ENCODE data around the gene CNTN5. TPM values are rescaled to one million over a fixed set of nuclear protein-coding genes. Genes with fewer than 3 reads are reported as not detected.

The CNTN5 gene
- total RNA-seq, 1 experiment from 2014 or later: not detected

DNA sequence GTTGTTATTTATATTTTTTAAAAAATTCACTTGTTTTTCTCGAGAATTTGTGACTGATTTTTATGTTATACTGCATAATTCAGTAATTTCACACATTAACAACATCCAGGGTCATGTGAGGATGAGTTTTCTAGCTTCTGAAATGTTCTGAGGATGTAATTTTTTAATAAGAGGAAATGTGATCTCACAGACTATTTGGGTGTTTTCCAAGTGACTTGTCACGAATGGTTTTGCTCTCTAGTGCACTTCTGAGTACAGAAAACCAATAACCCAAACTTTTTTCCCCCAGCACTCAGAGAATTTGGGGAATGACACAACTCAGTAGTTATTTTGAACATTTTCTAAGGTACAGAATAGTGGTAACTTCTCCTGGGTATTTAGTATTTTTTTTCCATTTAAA is 845.2 kb downstream of the CNTN5 start:
- no peak overlapping the region for H3T11ph ChIP-seq (ENCODE audit: low read length)
- H3K23ac ChIP-seq (ENCODE audit: insufficient read length, low read depth, low read length): no peak overlapping the region
- peaks cover 4 to 15% of the 10 kb centered on the region in 2 experiments; a peak in 3 of 4 replicates for H3K4me1 Mint-ChIP-seq
- H3K18ac ChIP-seq (ENCODE audit: insufficient read length, low read depth, low read length): no peak overlapping the region
- no CpG with 5 or more reads among the region's 2 CpGs for WGBS (ENCODE audit: extremely low coverage, insufficient read length, low lambda C conversion rate)
- no peaks in the 10 kb centered on the region for H3K4me1 ChIP-seq (ENCODE audit: insufficient read depth, low read length)
- H2AK5ac ChIP-seq (ENCODE audit: insufficient read length, low read length): no peak overlapping the region
- H3K4me2 ChIP-seq (ENCODE audit: insufficient read depth, insufficient read length, low read length): no peak overlapping the region
- no peak overlapping the region for H3K9ac ChIP-seq (ENCODE audit: extremely low read depth, insufficient read length, low read length)
- H3K27ac Mint-ChIP-seq: no peak overlapping the region
- H3K27me3 ChIP-seq (ENCODE audit: insufficient read depth, low read length): no peaks in the 10 kb centered on the region
- no peaks in the 10 kb centered on the region for H3K79me1 ChIP-seq (ENCODE audit: insufficient read depth, low read depth, low read length, poor library complexity, severe bottlenecking)
- no peak overlapping the region for H3K56ac ChIP-seq (ENCODE audit: insufficient read length, low read depth, low read length)
- no peak for DNase-seq
- no peaks in the 10 kb centered on the region for H3K9me3 Mint-ChIP-seq
- H2BK20ac ChIP-seq (ENCODE audit: low read depth, low read length, poor library complexity, severe bottlenecking): no peak overlapping the region
- H3K23me2 ChIP-seq (ENCODE audit: insufficient read length, low read depth, low read length, poor library complexity, severe bottlenecking): no peaks in the 10 kb centered on the region
- no peaks in the 10 kb centered on the region for H3K27me3 Mint-ChIP-seq (ENCODE audit: low read depth)
- TF ChIP-seq, protein P1, sequence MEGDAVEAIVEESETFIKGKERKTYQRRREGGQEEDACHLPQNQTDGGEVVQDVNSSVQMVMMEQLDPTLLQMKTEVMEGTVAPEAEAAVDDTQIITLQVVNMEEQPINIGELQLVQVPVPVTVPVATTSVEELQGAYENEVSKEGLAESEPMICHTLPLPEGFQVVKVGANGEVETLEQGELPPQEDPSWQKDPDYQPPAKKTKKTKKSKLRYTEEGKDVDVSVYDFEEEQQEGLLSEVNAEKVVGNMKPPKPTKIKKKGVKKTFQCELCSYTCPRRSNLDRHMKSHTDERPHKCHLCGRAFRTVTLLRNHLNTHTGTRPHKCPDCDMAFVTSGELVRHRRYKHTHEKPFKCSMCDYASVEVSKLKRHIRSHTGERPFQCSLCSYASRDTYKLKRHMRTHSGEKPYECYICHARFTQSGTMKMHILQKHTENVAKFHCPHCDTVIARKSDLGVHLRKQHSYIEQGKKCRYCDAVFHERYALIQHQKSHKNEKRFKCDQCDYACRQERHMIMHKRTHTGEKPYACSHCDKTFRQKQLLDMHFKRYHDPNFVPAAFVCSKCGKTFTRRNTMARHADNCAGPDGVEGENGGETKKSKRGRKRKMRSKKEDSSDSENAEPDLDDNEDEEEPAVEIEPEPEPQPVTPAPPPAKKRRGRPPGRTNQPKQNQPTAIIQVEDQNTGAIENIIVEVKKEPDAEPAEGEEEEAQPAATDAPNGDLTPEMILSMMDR (conservative IDR thresholded peaks at IDR 0.05): no peak
- H2BK12ac ChIP-seq (ENCODE audit: insufficient read length, low read depth, low read length): no peak overlapping the region
- H3K36me3 Mint-ChIP-seq (ENCODE audit: insufficient read depth in 1 of 3, low read depth in 3 of 3): no peaks in the 10 kb centered on the region
- H3K14ac ChIP-seq (ENCODE audit: insufficient read depth, low read length): no peak overlapping the region
- H2BK15ac ChIP-seq (ENCODE audit: low read depth, low read length): no peak overlapping the region
- no peak overlapping the region for H4K91ac ChIP-seq (ENCODE audit: insufficient read length, low read depth, low read length)
- H3K4ac ChIP-seq (ENCODE audit: low read depth, low read length): no peak overlapping the region
- no peak overlapping the region for H2AFZ ChIP-seq (ENCODE audit: low read length)
- no peaks in the 10 kb centered on the region for H3K79me2 ChIP-seq (ENCODE audit: insufficient read depth, low read length)
- H3K4me3 Mint-ChIP-seq: no peak overlapping the region
- no peak overlapping the region for H4K5ac ChIP-seq (ENCODE audit: insufficient read length, low read depth, low read length)
- no peak overlapping the region for H4K8ac ChIP-seq (replicated peaks; ENCODE audit: insufficient read length, low read depth, low read length)
- H2BK120ac ChIP-seq (ENCODE audit: low read depth, low read length, poor library complexity, severe bottlenecking): no peak overlapping the region
- H2BK5ac ChIP-seq (ENCODE audit: insufficient read length, low read length): no peak overlapping the region
- H3K27ac ChIP-seq (ENCODE audit: insufficient read length, low read depth, low read length): no peak overlapping the region
- H4K20me1 ChIP-seq (ENCODE audit: control insufficient read depth, insufficient read depth, insufficient read length): no peaks in the 10 kb centered on the region
- no peaks in the 10 kb centered on the region for H3K9me3 ChIP-seq (ENCODE audit: control insufficient read depth, low read depth, low read length)
